ENCODE data around the gene ZFYVE27. TPM values are rescaled to one million over a fixed set of nuclear protein-coding genes. Genes with fewer than 3 reads are reported as not detected.

ZFYVE27 gene
- total RNA-seq, 1 experiment from 2014 or later = 41.6 TPM

DNA sequence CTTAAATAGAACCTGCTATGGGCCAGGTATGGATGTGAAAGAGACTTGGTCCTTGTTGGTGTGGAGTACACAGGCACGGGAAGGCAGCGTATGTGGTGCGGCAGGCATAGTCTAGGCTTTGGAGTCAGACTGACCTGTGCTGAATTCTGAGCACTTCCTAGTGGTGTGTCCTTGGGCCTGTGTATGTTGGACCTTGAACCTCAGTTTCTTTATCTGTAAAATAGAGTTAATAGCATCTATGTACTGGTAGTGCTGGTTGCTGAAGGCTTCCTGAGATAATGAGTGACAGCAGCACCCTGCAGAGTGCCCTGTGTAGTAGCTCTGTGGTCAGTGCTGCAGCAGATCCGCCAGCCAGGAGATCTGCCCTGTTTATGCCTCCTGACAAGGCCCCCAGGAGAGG, 40.2 kb downstream of the ZFYVE27 start:
- no TSS peak for BruUV-seq (replicated peaks)
- Histone ChIP-seq H3K4me1 (peaks cover 19% of the 10 kb centered on the region), H3K9me3 (no peaks in the 10 kb centered on the region), H3K4me3 (ENCODE audit: low read depth, low read length) (no peak overlapping the region), H3K36me3 (ENCODE audit: control insufficient read depth, insufficient read depth, low read length) (no peaks in the 10 kb centered on the region), H3K27me3 (replicated peaks; ENCODE audit: control insufficient read depth, insufficient read depth, low read length) (no peaks in the 10 kb centered on the region)
- peaks cover 4% of the 10 kb centered on the region for H3K4me1 Mint-ChIP-seq (ENCODE audit: low read depth, unreplicated experiment)
- no peak overlapping the region for H3K27ac Mint-ChIP-seq (ENCODE audit: unreplicated experiment)
- TF ChIP-seq, protein P1, sequence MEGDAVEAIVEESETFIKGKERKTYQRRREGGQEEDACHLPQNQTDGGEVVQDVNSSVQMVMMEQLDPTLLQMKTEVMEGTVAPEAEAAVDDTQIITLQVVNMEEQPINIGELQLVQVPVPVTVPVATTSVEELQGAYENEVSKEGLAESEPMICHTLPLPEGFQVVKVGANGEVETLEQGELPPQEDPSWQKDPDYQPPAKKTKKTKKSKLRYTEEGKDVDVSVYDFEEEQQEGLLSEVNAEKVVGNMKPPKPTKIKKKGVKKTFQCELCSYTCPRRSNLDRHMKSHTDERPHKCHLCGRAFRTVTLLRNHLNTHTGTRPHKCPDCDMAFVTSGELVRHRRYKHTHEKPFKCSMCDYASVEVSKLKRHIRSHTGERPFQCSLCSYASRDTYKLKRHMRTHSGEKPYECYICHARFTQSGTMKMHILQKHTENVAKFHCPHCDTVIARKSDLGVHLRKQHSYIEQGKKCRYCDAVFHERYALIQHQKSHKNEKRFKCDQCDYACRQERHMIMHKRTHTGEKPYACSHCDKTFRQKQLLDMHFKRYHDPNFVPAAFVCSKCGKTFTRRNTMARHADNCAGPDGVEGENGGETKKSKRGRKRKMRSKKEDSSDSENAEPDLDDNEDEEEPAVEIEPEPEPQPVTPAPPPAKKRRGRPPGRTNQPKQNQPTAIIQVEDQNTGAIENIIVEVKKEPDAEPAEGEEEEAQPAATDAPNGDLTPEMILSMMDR (IDR thresholded peaks at IDR 0.05; ENCODE audit: insufficient read depth in 1 of 2, low read depth in 1 of 2, low read length in 1 of 2, severe bottlenecking in 1 of 2, unreplicated experiment in 1 of 2) = no peak
- no peaks in the 10 kb centered on the region for H3K9me3 Mint-ChIP-seq (ENCODE audit: unreplicated experiment)
- H3K36me3 Mint-ChIP-seq (ENCODE audit: insufficient read depth, unreplicated experiment) = no peaks in the 10 kb centered on the region
- H3K27me3 Mint-ChIP-seq (ENCODE audit: insufficient read depth, unreplicated experiment) = peaks cover 2% of the 10 kb centered on the region
- CTCF ChIA-PET = no interaction called here
- H3K4me3 Mint-ChIP-seq (ENCODE audit: unreplicated experiment) = no peak overlapping the region
- POLR2A ChIA-PET = no interaction called here
- intact Hi-C loops (cut with micrococcal nuclease; ENCODE audit: unreplicated experiment) = no loop called here
- no peak for DNase-seq

DNA sequence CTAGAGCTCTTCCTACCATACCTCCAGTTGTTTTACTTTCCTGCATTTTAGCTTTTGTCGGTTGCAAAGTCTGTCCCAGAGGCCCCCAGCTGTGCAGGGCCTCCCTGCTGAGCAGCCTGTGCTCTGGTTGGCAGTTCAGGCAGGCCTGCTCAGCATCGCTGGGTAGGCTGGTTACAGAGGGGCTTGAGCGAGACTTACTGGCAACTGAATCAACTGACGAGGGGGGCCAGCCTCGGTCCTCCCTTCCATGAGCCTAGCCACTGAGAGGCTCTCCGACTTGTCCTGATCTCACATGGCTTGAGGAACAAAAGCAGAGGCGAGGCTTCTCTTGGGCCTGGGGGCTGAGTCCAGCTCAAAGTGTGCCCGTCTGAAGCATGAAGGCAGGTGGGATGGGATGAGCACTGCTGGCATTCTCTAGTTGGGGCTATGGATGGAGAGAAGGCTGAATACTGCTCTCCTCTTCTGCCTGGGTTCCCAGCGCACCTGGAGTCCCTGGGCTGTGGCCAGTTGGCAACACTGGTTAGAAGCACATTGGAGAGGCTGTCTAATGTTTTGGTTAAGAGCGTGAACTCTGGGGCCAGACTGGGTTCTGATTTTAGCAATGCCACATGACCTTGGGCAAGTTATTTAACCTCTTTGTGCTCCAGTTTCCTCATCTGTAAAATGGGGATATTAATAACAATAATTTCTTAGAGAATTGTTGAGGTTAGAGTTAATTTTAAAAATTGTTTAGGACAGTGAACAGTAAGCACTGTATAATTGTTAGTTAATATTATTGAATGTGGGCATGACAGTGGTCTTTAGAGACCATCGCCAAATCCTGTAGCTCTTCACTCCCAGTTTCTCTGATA, 41.7 kb downstream of the ZFYVE27 start:
- ChIA-PET CTCF (no interaction called here), POLR2A (no interaction called here)
- TF ChIP-seq, protein P1 (IDR thresholded peaks at IDR 0.05; ENCODE audit: insufficient read depth in 1 of 2, low read depth in 1 of 2, low read length in 1 of 2, severe bottlenecking in 1 of 2, unreplicated experiment in 1 of 2) = no peak
- Histone ChIP-seq H3K4me3 (ENCODE audit: low read depth, low read length) (no peak overlapping the region), H3K36me3 (ENCODE audit: control insufficient read depth, insufficient read depth, low read length) (no peaks in the 10 kb centered on the region), H3K9me3 (no peaks in the 10 kb centered on the region), H3K27me3 (replicated peaks; ENCODE audit: control insufficient read depth, insufficient read depth, low read length) (no peaks in the 10 kb centered on the region), H3K4me1 (peaks cover 5% of the 10 kb centered on the region; the same call in 1 of the 2 replicates)
- Mint-ChIP-seq H3K27me3 (ENCODE audit: insufficient read depth, unreplicated experiment) (no peaks in the 10 kb centered on the region), H3K27ac (ENCODE audit: unreplicated experiment) (no peak overlapping the region), H3K9me3 (ENCODE audit: unreplicated experiment) (no peaks in the 10 kb centered on the region), H3K4me3 (ENCODE audit: unreplicated experiment) (no peak overlapping the region), H3K36me3 (ENCODE audit: insufficient read depth, unreplicated experiment) (no peaks in the 10 kb centered on the region), H3K4me1 (ENCODE audit: low read depth, unreplicated experiment) (no peaks in the 10 kb centered on the region)
- intact Hi-C loops (cut with micrococcal nuclease; ENCODE audit: unreplicated experiment) = no loop called here
- BruUV-seq (replicated peaks) = no TSS peak
- DNase-seq = no peak

DNA sequence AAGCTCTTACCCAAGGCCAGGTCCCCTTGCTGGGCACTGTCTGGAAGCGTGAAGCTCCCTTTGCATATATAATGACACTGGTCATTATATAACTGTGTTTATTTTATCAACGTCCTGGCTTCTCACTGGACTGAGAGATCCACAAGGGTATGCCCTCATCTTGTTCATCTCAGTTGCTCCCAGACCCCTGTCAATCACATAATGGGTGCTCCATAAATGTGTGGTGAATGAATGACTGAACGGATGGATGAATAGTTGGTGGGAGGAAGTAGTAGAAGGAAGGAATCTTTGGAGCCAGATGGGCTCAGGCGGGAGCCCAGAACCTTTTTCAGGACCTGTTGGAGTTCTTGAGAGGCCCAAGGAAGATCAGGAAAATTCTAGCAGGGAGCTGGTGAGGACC, 42.6 kb downstream of the ZFYVE27 start:
- DNase-seq = no peak
- Histone ChIP-seq H3K36me3 (ENCODE audit: control insufficient read depth, insufficient read depth, low read length) (no peaks in the 10 kb centered on the region), H3K9me3 (no peaks in the 10 kb centered on the region), H3K4me1 (peaks cover 8% of the 10 kb centered on the region; the same call in 1 of the 2 replicates), H3K4me3 (ENCODE audit: low read depth, low read length) (no peak overlapping the region), H3K27me3 (replicated peaks; ENCODE audit: control insufficient read depth, insufficient read depth, low read length) (no peaks in the 10 kb centered on the region)
- TF ChIP-seq, protein P1 (IDR thresholded peaks at IDR 0.05; ENCODE audit: insufficient read depth in 1 of 2, low read depth in 1 of 2, low read length in 1 of 2, severe bottlenecking in 1 of 2, unreplicated experiment in 1 of 2) = no peak
- Mint-ChIP-seq H3K4me1 (ENCODE audit: low read depth, unreplicated experiment) (no peaks in the 10 kb centered on the region), H3K36me3 (ENCODE audit: insufficient read depth, unreplicated experiment) (no peaks in the 10 kb centered on the region), H3K27ac (ENCODE audit: unreplicated experiment) (no peak overlapping the region), H3K27me3 (ENCODE audit: insufficient read depth, unreplicated experiment) (no peaks in the 10 kb centered on the region), H3K9me3 (ENCODE audit: unreplicated experiment) (no peaks in the 10 kb centered on the region), H3K4me3 (ENCODE audit: unreplicated experiment) (no peak overlapping the region)
- ChIA-PET CTCF (no interaction called here), POLR2A (no interaction called here)
- no TSS peak for BruUV-seq (replicated peaks)
- intact Hi-C loops (cut with micrococcal nuclease; ENCODE audit: unreplicated experiment) = no loop called here
